GM12878 (cell line): Measurements from ENCODE around the gene GASK1B. TPM values are rescaled to one million over a fixed set of nuclear protein-coding genes. Genes with fewer than 3 reads are reported as not detected.

Source experiments
- ATAC-seq: fragments of 200-7000 bp; cut with Tn5 transposase; 3 replicates; pipeline ENCODE4 v1.9.1; 2020; ENCODE audit warnings: mild to moderate bottlenecking, moderate library complexity
- BruUV-seq: library from RNA; stranded (reverse); fragments of 400-500 nt; replicated peaks from 2 replicates; lab custom pipeline; 2021; lab: Mats Ljungman, UMichigan
- CTCF ChIA-PET: fragments of 300-600 bp; sonication (Branson Sonifier 250); formaldehyde crosslinking; extraction: SDS; loops from one replicate; lab custom pipeline; 2021; ENCODE audit warnings: inconsistent platforms; lab: Yijun Ruan, JAX
- POLR2A ChIA-PET: fragments of 350-600 bp; formaldehyde crosslinking; extraction: SDS; loops from one replicate; lab custom pipeline; 2021; ENCODE audit warnings: inconsistent platforms; lab: Charles Lee
- RAD21 ChIA-PET: fragments of 300-600 bp; sonication (Branson Sonifier 250); formaldehyde crosslinking; loops from one replicate; lab custom pipeline; 2023; ENCODE audit warnings: antibody characterized with exemption; ENCODE audit not compliant: unreplicated experiment; lab: Charles Lee
- SMC1A ChIA-PET: fragments of 300-600 bp; sonication (Branson Sonifier 250); formaldehyde crosslinking; loops from one replicate; lab custom pipeline; 2023; ENCODE audit not compliant: unreplicated experiment, uncharacterized antibody; lab: Charles Lee
- DNase-seq: peaks from one replicate; pipeline ENCODE4 v3.0.0-alpha.2; 2011; ENCODE audit warnings: low read depth, low spot score
- FAIRE-seq: peaks from 3 replicates; lab custom pipeline; 2011; peaks lifted over from hg19 to GRCh38; lab: Jason Lieb, UNC
- H2AFZ ChIP-seq: 2 replicates; pipeline ENCODE4 v1.6.0; 2011; ENCODE audit warnings: low read depth, low read length, control low read depth; ENCODE audit not compliant: control insufficient read depth
- H3K27ac ChIP-seq: 2 replicates; pipeline ENCODE4 v1.5.1; 2011; ENCODE audit warnings: control low read depth; ENCODE audit not compliant: control insufficient read depth, insufficient read depth
- H3K27me3 ChIP-seq, 2 experiments: replicated peaks in 1 of 2; 2 replicates each; pipeline versions ENCODE4 v1.6.0 to v1.6.1; 2011; ENCODE audit warnings: low read length in 1 of 2; ENCODE audit not compliant: control insufficient read depth in 2 of 2, insufficient read depth in 2 of 2
- H3K36me3 ChIP-seq, 2 experiments: 2 replicates each; pipeline ENCODE4 v1.5.1; 2011; ENCODE audit warnings: low read length in 1 of 2; ENCODE audit not compliant: control insufficient read depth in 2 of 2, insufficient read depth in 2 of 2
- H3K4me1 ChIP-seq: 2 replicates; pipeline ENCODE4 v1.6.1; 2011; ENCODE audit warnings: mild to moderate bottlenecking, low read length, moderate library complexity, mixed read lengths; ENCODE audit not compliant: control insufficient read depth, insufficient read depth
- H3K4me2 ChIP-seq: 2 replicates; pipeline ENCODE4 v1.6.0; 2011; ENCODE audit warnings: control low read depth; ENCODE audit not compliant: control insufficient read depth, insufficient read depth
- H3K4me3 ChIP-seq: fragments of 200-600 bp; sonication (generic); 2 replicates; pipeline ENCODE4 v1.5.1; 2016
- H3K79me2 ChIP-seq: 2 replicates; pipeline ENCODE4 v1.6.0; 2011; ENCODE audit warnings: low read length; ENCODE audit not compliant: control insufficient read depth, insufficient read depth
- H3K9ac ChIP-seq: 2 replicates; pipeline ENCODE4 v1.8.0; 2011; ENCODE audit warnings: low read length, control low read depth, mixed read lengths; ENCODE audit not compliant: control insufficient read depth, insufficient read depth
- H3K9me3 ChIP-seq: replicated peaks from 3 replicates; pipeline ENCODE4 v1.5.1; 2011; ENCODE audit warnings: mild to moderate bottlenecking, low read length; ENCODE audit not compliant: control insufficient read depth, insufficient read depth
- H4K20me1 ChIP-seq: 2 replicates; pipeline ENCODE4 v1.6.0; 2011; ENCODE audit not compliant: control insufficient read depth, insufficient read depth
- CHD1 ChIP-seq: IDR thresholded peaks from 2 replicates; pipeline ENCODE4 v1.6.1; 2012; ENCODE audit warnings: low read depth, low read length, improper control_type of control experiment
- CHD2 ChIP-seq: IDR thresholded peaks from 2 replicates; pipeline ENCODE4 v1.6.1; 2011; ENCODE audit warnings: low read depth, low read length, improper control_type of control experiment, borderline replicate concordance
- CHD4 ChIP-seq: fragments of 200-600 bp; sonication (generic); IDR thresholded peaks from 2 replicates; pipeline ENCODE4 v1.6.1; 2016; ENCODE audit warnings: mild to moderate bottlenecking
- GATAD2B ChIP-seq: fragments of 450-650 bp; conservative IDR thresholded peaks from 2 replicates; pipeline ENCODE4 v1.6.1; 2017; ENCODE audit warnings: low read depth, mild to moderate bottlenecking, moderate library complexity
- JUNB ChIP-seq: IDR thresholded peaks from 2 replicates; pipeline ENCODE4 v1.6.1; 2016; ENCODE audit warnings: antibody characterized with exemption, mild to moderate bottlenecking
- POLR2AphosphoS2 ChIP-seq: IDR thresholded peaks from 2 replicates; pipeline ENCODE4 v1.6.1; 2011; ENCODE audit warnings: low read depth, mild to moderate bottlenecking, low read length, improper control_type of control experiment, moderate library complexity
- RELA ChIP-seq: fragments of 450-650 bp; IDR thresholded peaks from 2 replicates; pipeline ENCODE4 v1.8.0; 2014; ENCODE audit warnings: borderline replicate concordance; ENCODE audit not compliant: partially characterized antibody
- ZNF207 ChIP-seq: fragments of 450-650 bp; IDR thresholded peaks from 2 replicates; pipeline ENCODE4 v1.6.1; 2014; ENCODE audit warnings: antibody characterized with exemption, mild to moderate bottlenecking, borderline replicate concordance
- WGBS: methylation state at CpG from one replicate; pipeline ENCODE4 v1.1.6; 2016; ENCODE audit warnings: low lambda C conversion rate; ENCODE audit not compliant: insufficient replicate concordance, insufficient coverage; ENCODE audit errors: missing lambda C conversion rate; 5-methylcytosine and 5-hydroxymethylcytosine counted together
- in situ Hi-C: fragments of 300-500 bp; cut with MboI; formaldehyde crosslinking; loops from 9 replicates; pipeline ENCODE4 v1.14.3; 2018; ENCODE audit warnings: mixed read lengths
- intact Hi-C: fragments of 100-400 bp; cut with micrococcal nuclease; formaldehyde crosslinking; loops from one replicate; pipeline ENCODE4 v1.14.2; 2022; ENCODE audit not compliant: unreplicated experiment
- polyA plus RNA-seq, 11 experiments: library from polyadenylated mRNA; depleted of rRNA in 4 of 11; unstranded in 6 of 11; stranded (reverse) in 5 of 11; fragments of >200 nt; fragmentation: Nextera tagmentation in 4 of 11; fragmentation: Illumina TruSeq in 1 of 11; extraction: Ambion mirVana in 4 of 11; extraction: Trizol in 1 of 11; gene quantifications; 1 replicate in 1 of 11; 2 replicates in 10 of 11; pipeline versions ENCODE4 v1.2.1 to v1.2.3, GENCODE V29; 2011 to 2016; ENCODE audit warnings: inconsistent platforms in 2 of 11, missing spikeins in 2 of 11, low read depth in 1 of 11
- total RNA-seq, 4 experiments: library from RNA; depleted of rRNA in 3 of 4; stranded (reverse); fragments of >200 nt in 3 of 4; fragmentation: Illumina TruSeq in 1 of 4; extraction: Trizol in 1 of 4; gene quantifications; 2 replicates each; pipeline versions ENCODE4 v1.2.1 to v1.2.3, GENCODE V29; 2013 to 2021
- TF ChIP-seq, protein P1 (sequence below): IDR thresholded peaks from 2 replicates; pipeline ENCODE4 v1.6.1; 2012; ENCODE audit warnings: mild to moderate bottlenecking, low read depth, low read length

Gene GASK1B
- total and polyA plus RNA-seq, 10 of the 15 experiments (the other 5 are each of a cell fraction or from before 2014, with no cell fraction given) = under 0.01 to 0.21 (median 0.07) TPM; not detected in 1

DNA sequence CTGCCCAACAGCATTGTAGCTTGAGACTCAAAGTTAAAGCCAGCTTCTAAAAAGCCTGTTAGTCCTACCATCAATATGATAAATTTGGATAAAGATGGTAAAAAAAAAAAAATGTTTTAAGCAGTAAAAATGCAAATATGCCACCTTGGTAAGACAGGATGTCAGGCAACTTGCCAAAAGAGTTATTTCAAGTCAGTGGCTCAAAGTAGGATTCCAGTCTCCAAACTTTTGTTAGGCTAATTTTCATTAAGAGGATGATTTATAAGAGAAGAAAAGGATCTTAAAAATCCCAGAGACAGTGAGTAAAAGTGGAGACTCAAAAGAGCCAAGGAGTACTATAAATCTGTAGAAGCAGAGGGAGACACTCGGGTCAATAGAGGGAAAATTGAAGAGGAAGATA is 47.5 kb downstream of the GASK1B start:
- H3K9me3 ChIP-seq = no peaks in the 10 kb centered on the region
- 0% methylated on average over 1 of the region's 1 CpG for WGBS
- no peak overlapping the region for H3K27ac ChIP-seq
- RAD21 ChIA-PET = no interaction called here
- in situ Hi-C loops = no loop called here
- H3K4me3 ChIP-seq = no peak overlapping the region
- DNase-seq (no peak), FAIRE-seq (no peak), ATAC-seq (no peak)
- no peak overlapping the region for H3K4me2 ChIP-seq
- no peaks in the 10 kb centered on the region for H3K4me1 ChIP-seq
- H4K20me1 ChIP-seq = no peaks in the 10 kb centered on the region
- SMC1A ChIA-PET = interaction anchor here (1.5 kb wide), 1 partner anchor 12 kb away, joined by 3 read pairs; no protein-coding TSS in a partner anchor
- BruUV-seq = no TSS peak
- no peak overlapping the region for H3K9ac ChIP-seq
- no peaks in the 10 kb centered on the region for H3K27me3 ChIP-seq
- intact Hi-C loops = no loop called here
- no peaks in the 10 kb centered on the region for H3K36me3 ChIP-seq
- POLR2A ChIA-PET = no interaction called here
- no peak overlapping the region for H2AFZ ChIP-seq
- CTCF ChIA-PET = no interaction called here
- no peaks in the 10 kb centered on the region for H3K79me2 ChIP-seq
- TF ChIP-seq CHD2 (no peak), CHD4 (no peak), POLR2AphosphoS2 (no peak), CHD1 (no peak), GATAD2B (no peak), RELA (no peak), ZNF207 (no peak), JUNB (no peak)
- TF ChIP-seq, protein P1, sequence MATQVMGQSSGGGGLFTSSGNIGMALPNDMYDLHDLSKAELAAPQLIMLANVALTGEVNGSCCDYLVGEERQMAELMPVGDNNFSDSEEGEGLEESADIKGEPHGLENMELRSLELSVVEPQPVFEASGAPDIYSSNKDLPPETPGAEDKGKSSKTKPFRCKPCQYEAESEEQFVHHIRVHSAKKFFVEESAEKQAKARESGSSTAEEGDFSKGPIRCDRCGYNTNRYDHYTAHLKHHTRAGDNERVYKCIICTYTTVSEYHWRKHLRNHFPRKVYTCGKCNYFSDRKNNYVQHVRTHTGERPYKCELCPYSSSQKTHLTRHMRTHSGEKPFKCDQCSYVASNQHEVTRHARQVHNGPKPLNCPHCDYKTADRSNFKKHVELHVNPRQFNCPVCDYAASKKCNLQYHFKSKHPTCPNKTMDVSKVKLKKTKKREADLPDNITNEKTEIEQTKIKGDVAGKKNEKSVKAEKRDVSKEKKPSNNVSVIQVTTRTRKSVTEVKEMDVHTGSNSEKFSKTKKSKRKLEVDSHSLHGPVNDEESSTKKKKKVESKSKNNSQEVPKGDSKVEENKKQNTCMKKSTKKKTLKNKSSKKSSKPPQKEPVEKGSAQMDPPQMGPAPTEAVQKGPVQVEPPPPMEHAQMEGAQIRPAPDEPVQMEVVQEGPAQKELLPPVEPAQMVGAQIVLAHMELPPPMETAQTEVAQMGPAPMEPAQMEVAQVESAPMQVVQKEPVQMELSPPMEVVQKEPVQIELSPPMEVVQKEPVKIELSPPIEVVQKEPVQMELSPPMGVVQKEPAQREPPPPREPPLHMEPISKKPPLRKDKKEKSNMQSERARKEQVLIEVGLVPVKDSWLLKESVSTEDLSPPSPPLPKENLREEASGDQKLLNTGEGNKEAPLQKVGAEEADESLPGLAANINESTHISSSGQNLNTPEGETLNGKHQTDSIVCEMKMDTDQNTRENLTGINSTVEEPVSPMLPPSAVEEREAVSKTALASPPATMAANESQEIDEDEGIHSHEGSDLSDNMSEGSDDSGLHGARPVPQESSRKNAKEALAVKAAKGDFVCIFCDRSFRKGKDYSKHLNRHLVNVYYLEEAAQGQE = no peak

Other genes starting within 250 kb of the GASK1B start
- gene TMEM144, start 37.5 kb upstream of the GASK1B start, total RNA-seq (2014; rRNA removed) = 1.7 and 2.3 TPM in 2 replicates
- 1.6 and 2.1 TPM in 2 replicates for gene TMEM144, start 37.5 kb upstream of the GASK1B start, total RNA-seq (2014; rRNA removed; fragmentation: Illumina TruSeq; extraction: Trizol)
- 1.8 and 2.6 TPM in 2 replicates for gene TMEM144, start 37.5 kb upstream of the GASK1B start, total RNA-seq (2021)
- 0.08 and 0.09 TPM in 2 replicates for gene TMEM144, start 37.5 kb upstream of the GASK1B start, polyA plus RNA-seq (2011; rRNA removed)
- gene TMEM144, start 37.5 kb upstream of the GASK1B start, polyA plus RNA-seq (2014; fragmentation: Illumina TruSeq; extraction: Trizol) = 1.5 and 1.7 TPM in 2 replicates
- gene TMEM144, start 37.5 kb upstream of the GASK1B start, polyA plus RNA-seq (2014; fragmentation: Nextera tagmentation; extraction: Ambion mirVana) = 1 to 10 TPM in 1 of 2 experiments, under 1 TPM in 1; 0.80 to 1.0 TPM
- 1.3 TPM in 2 replicates for gene TMEM144, start 37.5 kb upstream of the GASK1B start, polyA plus RNA-seq (2014; rRNA removed)
- 1 to 10 TPM; 1.4 to 1.6 TPM for gene TMEM144, start 37.5 kb upstream of the GASK1B start, polyA plus RNA-seq (2016; fragmentation: Nextera tagmentation; extraction: Ambion mirVana)